Panc1 (cell line): Measurements from ENCODE around the gene CFAP299. TPM values are rescaled to one million over a fixed set of nuclear protein-coding genes. Genes with fewer than 3 reads are reported as not detected.

ENCODE experiments used
- ATAC-seq: fragments of 200-7000 bp; cut with Tn5 transposase; 2 replicates; pipeline ENCODE4 v1.9.1; 2020; ENCODE audit warnings: mild to moderate bottlenecking, moderate library complexity
- BruUV-seq: library from RNA; stranded (reverse); fragments of 400-500 nt; replicated peaks from 2 replicates; lab custom pipeline; 2021; lab: Mats Ljungman, UMichigan
- CTCF ChIA-PET: fragments of 300-600 bp; sonication (Branson Sonifier 250); formaldehyde crosslinking; loops from one replicate; lab custom pipeline; 2022; ENCODE audit warnings: antibody characterized with exemption; lab: Charles Lee
- POLR2A ChIA-PET: fragments of 300-600 bp; sonication (Branson Sonifier 250); formaldehyde crosslinking; loops from one replicate; lab custom pipeline; 2022; ENCODE audit warnings: antibody characterized with exemption; lab: Charles Lee
- DNase-seq: peaks from one replicate; pipeline ENCODE4 v3.0.0-alpha.2; 2010; ENCODE audit warnings: low read depth, low spot score
- H3K27ac ChIP-seq: 2 replicates; pipeline ENCODE4 v1.5.1; 2011; ENCODE audit warnings: mild to moderate bottlenecking, low read length, inconsistent platforms
- H3K27me3 ChIP-seq: fragments of 200-500 bp; sonication (Bioruptor generic); 2 replicates; pipeline ENCODE4 v1.6.0; 2014; ENCODE audit warnings: low read length, inconsistent platforms; ENCODE audit not compliant: control insufficient read depth, insufficient read depth
- H3K36me3 ChIP-seq: fragments of 200-500 bp; sonication (Bioruptor generic); 2 replicates; pipeline ENCODE4 v1.5.1; 2014; ENCODE audit warnings: inconsistent platforms, mild to moderate bottlenecking, low read length, moderate library complexity; ENCODE audit not compliant: control insufficient read depth, insufficient read depth
- H3K4me1 ChIP-seq: 2 replicates; pipeline ENCODE4 v1.5.1; 2011; ENCODE audit warnings: inconsistent platforms, mild to moderate bottlenecking, low read length, moderate library complexity; ENCODE audit not compliant: control insufficient read depth, insufficient read depth
- H3K4me3 ChIP-seq, 2 experiments: 2 replicates each; pipeline ENCODE4 v1.5.1; 2011 to 2012; ENCODE audit warnings: low read depth in 2 of 2, low read length in 2 of 2, mild to moderate bottlenecking in 2 of 2, inconsistent platforms in 1 of 2, moderate library complexity in 1 of 2
- H3K9me3 ChIP-seq: fragments of 200-500 bp; sonication (Bioruptor generic); 2 replicates; pipeline ENCODE4 v1.5.1; 2014; ENCODE audit warnings: low read depth, mild to moderate bottlenecking, inconsistent platforms, low read length, moderate library complexity; ENCODE audit not compliant: control insufficient read depth, insufficient read depth
- POLR2AphosphoS5 ChIP-seq: IDR thresholded peaks from 2 replicates; pipeline ENCODE4 v1.6.1; 2012; ENCODE audit warnings: mild to moderate bottlenecking, low read depth, low read length, moderate library complexity
- SIN3A ChIP-seq: IDR thresholded peaks from 2 replicates; pipeline ENCODE4 v1.6.1; 2012; ENCODE audit warnings: low read depth, mild to moderate bottlenecking, low read length, moderate library complexity, borderline replicate concordance; ENCODE audit not compliant: insufficient read depth
- TCF7L2 ChIP-seq: IDR thresholded peaks from 2 replicates; pipeline ENCODE4 v1.6.1; 2011; ENCODE audit warnings: mild to moderate bottlenecking, low read depth, low read length, inconsistent platforms
- in situ Hi-C: cut with HindIII; loops from 2 replicates; pipeline ENCODE4 v1.10.0; 2016; ENCODE audit warnings: low sequenced_read_pairs, low pct_unique_long_range_greater_than_20kb
- intact Hi-C: fragments of 100-400 bp; cut with micrococcal nuclease; formaldehyde crosslinking; loops from one replicate; pipeline ENCODE4 v1.10.0; 2022; ENCODE audit not compliant: unreplicated experiment
- total RNA-seq: library from RNA; stranded (reverse); gene quantifications from one replicate; pipeline ENCODE4 v1.2.1, GENCODE V29; 2021; ENCODE audit not compliant: unreplicated experiment
- TF ChIP-seq, protein P1 (sequence below), 2 experiments: IDR thresholded peaks; 2 replicates each; pipeline ENCODE4 v1.6.1; 2011 to 2012; ENCODE audit warnings: low read depth in 2 of 2, control low read depth in 1 of 2, low read length in 1 of 2, mild to moderate bottlenecking in 1 of 2, moderate library complexity in 1 of 2; ENCODE audit not compliant: insufficient read depth in 1 of 2
- TF ChIP-seq, protein P2 (sequence below): fragments of 450-650 bp; IDR thresholded peaks from 2 replicates; pipeline ENCODE4 v1.5.1; 2017; ENCODE audit warnings: mild to moderate bottlenecking

CFAP299 gene
- total RNA-seq, 1 experiment from 2014 or later: not detected

DNA sequence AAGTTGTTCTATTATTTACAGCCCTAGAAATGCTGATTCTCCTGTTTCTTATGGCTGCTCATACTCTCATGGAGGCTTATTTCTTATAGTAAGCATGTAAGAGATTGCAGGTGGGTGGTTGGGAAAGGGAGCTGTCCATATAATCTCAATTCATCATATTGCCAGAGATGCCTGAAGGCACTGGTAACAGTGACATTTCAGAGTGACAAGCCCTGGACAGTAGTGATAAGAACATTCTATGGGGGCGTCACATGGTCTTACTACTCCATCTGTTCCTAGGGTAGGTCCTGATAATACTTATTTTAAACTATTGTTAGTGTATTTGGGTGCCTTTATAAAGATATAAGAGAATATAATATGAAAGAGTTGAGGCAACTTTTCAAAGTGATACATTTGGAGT is 171.5 kb downstream of the CFAP299 start:
- Histone ChIP-seq H3K27ac (no peak overlapping the region), H3K4me1 (no peaks in the 10 kb centered on the region), H3K9me3 (no peaks in the 10 kb centered on the region), H3K36me3 (no peaks in the 10 kb centered on the region), H3K4me3 (no peak overlapping the region), H3K27me3 (no peaks in the 10 kb centered on the region)
- no peak for DNase-seq
- ATAC-seq: no peak
- intact Hi-C loops: no loop called here
- POLR2A ChIA-PET: no interaction called here
- TF ChIP-seq, protein P1, sequence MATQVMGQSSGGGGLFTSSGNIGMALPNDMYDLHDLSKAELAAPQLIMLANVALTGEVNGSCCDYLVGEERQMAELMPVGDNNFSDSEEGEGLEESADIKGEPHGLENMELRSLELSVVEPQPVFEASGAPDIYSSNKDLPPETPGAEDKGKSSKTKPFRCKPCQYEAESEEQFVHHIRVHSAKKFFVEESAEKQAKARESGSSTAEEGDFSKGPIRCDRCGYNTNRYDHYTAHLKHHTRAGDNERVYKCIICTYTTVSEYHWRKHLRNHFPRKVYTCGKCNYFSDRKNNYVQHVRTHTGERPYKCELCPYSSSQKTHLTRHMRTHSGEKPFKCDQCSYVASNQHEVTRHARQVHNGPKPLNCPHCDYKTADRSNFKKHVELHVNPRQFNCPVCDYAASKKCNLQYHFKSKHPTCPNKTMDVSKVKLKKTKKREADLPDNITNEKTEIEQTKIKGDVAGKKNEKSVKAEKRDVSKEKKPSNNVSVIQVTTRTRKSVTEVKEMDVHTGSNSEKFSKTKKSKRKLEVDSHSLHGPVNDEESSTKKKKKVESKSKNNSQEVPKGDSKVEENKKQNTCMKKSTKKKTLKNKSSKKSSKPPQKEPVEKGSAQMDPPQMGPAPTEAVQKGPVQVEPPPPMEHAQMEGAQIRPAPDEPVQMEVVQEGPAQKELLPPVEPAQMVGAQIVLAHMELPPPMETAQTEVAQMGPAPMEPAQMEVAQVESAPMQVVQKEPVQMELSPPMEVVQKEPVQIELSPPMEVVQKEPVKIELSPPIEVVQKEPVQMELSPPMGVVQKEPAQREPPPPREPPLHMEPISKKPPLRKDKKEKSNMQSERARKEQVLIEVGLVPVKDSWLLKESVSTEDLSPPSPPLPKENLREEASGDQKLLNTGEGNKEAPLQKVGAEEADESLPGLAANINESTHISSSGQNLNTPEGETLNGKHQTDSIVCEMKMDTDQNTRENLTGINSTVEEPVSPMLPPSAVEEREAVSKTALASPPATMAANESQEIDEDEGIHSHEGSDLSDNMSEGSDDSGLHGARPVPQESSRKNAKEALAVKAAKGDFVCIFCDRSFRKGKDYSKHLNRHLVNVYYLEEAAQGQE (IDR thresholded peaks at IDR 0.05; ENCODE audit: insufficient read depth in 1 of 2, low read depth in 2 of 2, low read length in 1 of 2): no peak
- TF ChIP-seq TCF7L2 (no peak), SIN3A (no peak), POLR2AphosphoS5 (no peak)
- TF ChIP-seq, protein P2, sequence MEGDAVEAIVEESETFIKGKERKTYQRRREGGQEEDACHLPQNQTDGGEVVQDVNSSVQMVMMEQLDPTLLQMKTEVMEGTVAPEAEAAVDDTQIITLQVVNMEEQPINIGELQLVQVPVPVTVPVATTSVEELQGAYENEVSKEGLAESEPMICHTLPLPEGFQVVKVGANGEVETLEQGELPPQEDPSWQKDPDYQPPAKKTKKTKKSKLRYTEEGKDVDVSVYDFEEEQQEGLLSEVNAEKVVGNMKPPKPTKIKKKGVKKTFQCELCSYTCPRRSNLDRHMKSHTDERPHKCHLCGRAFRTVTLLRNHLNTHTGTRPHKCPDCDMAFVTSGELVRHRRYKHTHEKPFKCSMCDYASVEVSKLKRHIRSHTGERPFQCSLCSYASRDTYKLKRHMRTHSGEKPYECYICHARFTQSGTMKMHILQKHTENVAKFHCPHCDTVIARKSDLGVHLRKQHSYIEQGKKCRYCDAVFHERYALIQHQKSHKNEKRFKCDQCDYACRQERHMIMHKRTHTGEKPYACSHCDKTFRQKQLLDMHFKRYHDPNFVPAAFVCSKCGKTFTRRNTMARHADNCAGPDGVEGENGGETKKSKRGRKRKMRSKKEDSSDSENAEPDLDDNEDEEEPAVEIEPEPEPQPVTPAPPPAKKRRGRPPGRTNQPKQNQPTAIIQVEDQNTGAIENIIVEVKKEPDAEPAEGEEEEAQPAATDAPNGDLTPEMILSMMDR: no peak
- no TSS peak for BruUV-seq
- in situ Hi-C loops: no loop called here
- CTCF ChIA-PET: no interaction called here

DNA sequence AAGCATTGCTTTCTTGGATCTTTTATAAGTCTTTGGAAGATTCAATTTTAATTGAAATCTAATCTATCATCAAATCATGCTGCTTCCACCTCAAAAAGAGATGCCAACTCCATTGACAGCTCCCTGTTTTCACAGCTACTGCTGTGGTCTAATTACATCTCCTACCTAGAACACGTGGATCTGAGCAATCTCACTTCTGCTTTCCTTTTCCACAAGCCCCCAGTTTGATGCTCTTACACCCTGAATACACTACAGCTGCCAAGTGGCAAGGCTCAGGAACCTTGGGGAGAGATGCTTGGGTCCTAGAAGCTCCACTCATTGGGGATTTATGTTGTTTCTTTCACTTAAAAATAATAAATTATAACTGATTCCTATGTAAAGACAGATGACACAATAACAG is 172.0 kb downstream of the CFAP299 start:
- H3K36me3 ChIP-seq: no peaks in the 10 kb centered on the region
- in situ Hi-C loops: no loop called here
- no peaks in the 10 kb centered on the region for H3K9me3 ChIP-seq
- no peaks in the 10 kb centered on the region for H3K27me3 ChIP-seq
- TF ChIP-seq, protein P1 (IDR thresholded peaks at IDR 0.05; ENCODE audit: insufficient read depth in 1 of 2, low read depth in 2 of 2, low read length in 1 of 2): no peak
- TF ChIP-seq POLR2AphosphoS5: no peak
- no peak for TF ChIP-seq SIN3A
- TF ChIP-seq, protein P2: no peak
- TF ChIP-seq TCF7L2: no peak
- intact Hi-C loops: no loop called here
- no TSS peak for BruUV-seq
- H3K27ac ChIP-seq: no peak overlapping the region
- ATAC-seq (no peak), DNase-seq (no peak)
- H3K4me1 ChIP-seq: no peaks in the 10 kb centered on the region
- ChIA-PET CTCF (no interaction called here), POLR2A (no interaction called here)
- H3K4me3 ChIP-seq: no peak overlapping the region
